Measurements from ENCODE around the gene PPP1R2C.

PPP1R2C gene

GRCh38 chrX:42735250-42735649, 42.7 kb downstream of the PPP1R2C start:
- Mint-ChIP-seq H3K4me3 (no peak overlapping the region), H3K27ac (no peak overlapping the region), H3K9me3 (no peaks in the 10 kb centered on the region), H3K36me3 (no peaks in the 10 kb centered on the region), H3K27me3 (no peaks in the 10 kb centered on the region), H3K4me1 (no peaks in the 10 kb centered on the region)
- DNase-seq (ENCODE audit: low spot score in 2 of 2), result no peak
- ATAC-seq (ENCODE audit: low read depth), result no peak

DNA sequence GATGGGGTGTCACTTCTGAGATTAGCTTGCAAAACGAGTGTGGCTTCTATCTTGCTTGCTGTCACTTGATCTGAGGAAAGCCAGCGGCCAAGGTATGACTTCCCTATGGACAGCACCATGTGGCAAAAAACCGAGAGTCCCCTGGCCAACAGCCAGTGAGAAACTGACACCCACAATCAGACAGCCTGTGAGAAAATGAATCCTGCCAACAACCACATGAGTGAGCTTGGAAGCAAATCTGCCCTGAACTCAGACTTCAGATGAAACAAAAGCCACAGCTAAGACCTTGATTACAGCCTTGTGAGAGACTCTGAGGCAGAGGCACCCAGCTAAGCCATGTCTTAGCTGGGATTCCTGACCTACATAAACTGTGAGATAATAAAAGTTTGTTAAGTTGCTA, 45.5 kb downstream of the PPP1R2C start:
- peaks cover 3% of the 10 kb centered on the region for H3K36me3 Mint-ChIP-seq
- no peak for ATAC-seq (ENCODE audit: low read depth)
- no peaks in the 10 kb centered on the region for H3K27me3 Mint-ChIP-seq
- no peak for DNase-seq (ENCODE audit: low spot score in 2 of 2)
- H3K4me3 Mint-ChIP-seq, result no peak overlapping the region
- H3K4me1 Mint-ChIP-seq, result no peaks in the 10 kb centered on the region
- no peak overlapping the region for H3K27ac Mint-ChIP-seq
- H3K9me3 Mint-ChIP-seq, result peaks cover 2% of the 10 kb centered on the region
